HepG2 (cell line): ENCODE results near the gene ACYP2. TPM values are rescaled to one million over a fixed set of nuclear protein-coding genes. Genes with fewer than 3 reads are reported as not detected.
A peak's percentile ranks its signal among the peaks of the same experiment; 100 is the strongest.

Experiments used
- FOXO4 ChIP-seq: sonication (generic); formaldehyde crosslinking; conservative IDR thresholded peaks from 2 replicates; pipeline ENCODE4 v1.8.1; 2023; ENCODE audit warnings: missing genetic modification reagents
- HMG20B ChIP-seq: conservative IDR thresholded peaks from 2 replicates; pipeline ENCODE4 v1.6.1; 2016; ENCODE audit warnings: missing genetic modification reagents, missing compliant biosample characterization
- HNF1B ChIP-seq: sonication (generic); formaldehyde crosslinking; IDR thresholded peaks from 2 replicates; pipeline ENCODE4 v1.5.1; 2020; ENCODE audit warnings: mild to moderate bottlenecking, moderate library complexity, missing genetic modification reagents
- IRF2 ChIP-seq: IDR thresholded peaks from 2 replicates; pipeline ENCODE4 v1.6.1; 2018; ENCODE audit warnings: missing genetic modification reagents, missing compliant biosample characterization
- NR1H2 ChIP-seq: sonication (generic); formaldehyde crosslinking; IDR thresholded peaks from 2 replicates; pipeline ENCODE4 v1.8.1; 2022; ENCODE audit warnings: low read depth, missing genetic modification reagents, borderline replicate concordance
- PITX1 ChIP-seq: sonication (generic); formaldehyde crosslinking; IDR thresholded peaks from 2 replicates; pipeline ENCODE4 v1.5.1; 2020; ENCODE audit warnings: mild to moderate bottlenecking, missing genetic modification reagents
- SMARCC2 ChIP-seq: fragments of 450-650 bp; IDR thresholded peaks from 2 replicates; pipeline ENCODE4 v1.6.1; 2017; ENCODE audit warnings: antibody characterized with exemption, mild to moderate bottlenecking
- WIZ ChIP-seq: sonication (generic); formaldehyde crosslinking; IDR thresholded peaks from 2 replicates; pipeline ENCODE4 v1.5.1; 2020; ENCODE audit warnings: mild to moderate bottlenecking, missing genetic modification reagents
- ZBTB10 ChIP-seq: sonication (generic); formaldehyde crosslinking; IDR thresholded peaks from 2 replicates; pipeline ENCODE4 v1.4.0; 2020; ENCODE audit warnings: missing genetic modification reagents, borderline replicate concordance
- ZNF329 ChIP-seq: sonication (generic); formaldehyde crosslinking; IDR thresholded peaks from 2 replicates; pipeline ENCODE4 v1.9.0; 2021; ENCODE audit warnings: low read depth, mild to moderate bottlenecking, missing genetic modification reagents
- ZNF570 ChIP-seq: sonication (generic); formaldehyde crosslinking; IDR thresholded peaks from 2 replicates; pipeline ENCODE4 v1.4.0; 2020; ENCODE audit warnings: mild to moderate bottlenecking, missing genetic modification reagents, borderline replicate concordance
- ZNF615 ChIP-seq: sonication (generic); formaldehyde crosslinking; IDR thresholded peaks from 2 replicates; pipeline ENCODE4 v1.5.0; 2020; ENCODE audit warnings: mild to moderate bottlenecking, missing genetic modification reagents, borderline replicate concordance
- ZNF7 ChIP-seq: IDR thresholded peaks from 2 replicates; pipeline ENCODE4 v1.6.1; 2016; ENCODE audit warnings: missing biosample characterization, missing genetic modification reagents
- ZNF780A ChIP-seq: sonication (generic); formaldehyde crosslinking; IDR thresholded peaks from 2 replicates; pipeline ENCODE4 v1.8.0; 2022; ENCODE audit warnings: mild to moderate bottlenecking, missing genetic modification reagents, moderate library complexity
- ZNF792 ChIP-seq: IDR thresholded peaks from 2 replicates; pipeline ENCODE4 v1.6.1; 2016
- polyA plus RNA-seq, 8 experiments: library from polyadenylated mRNA; depleted of rRNA in 3 of 8; stranded (reverse) in 7 of 8; unstranded in 1 of 8; fragments of >200 nt; fragmentation: Illumina TruSeq in 4 of 8; extraction: Trizol in 4 of 8; gene quantifications; 2 replicates each; pipeline versions ENCODE4 v1.2.1 to v1.2.3, GENCODE V29; 2011 to 2016; ENCODE audit warnings: low read depth in 4 of 8, missing spikeins in 1 of 8, mixed read lengths in 1 of 8; ENCODE audit not compliant: insufficient read depth in 1 of 8
- total RNA-seq, 5 experiments: library from RNA; depleted of rRNA; stranded (reverse); fragments of >200 nt; fragmentation: Illumina TruSeq; extraction: Trizol; gene quantifications; 2 replicates each; pipeline ENCODE4 v1.2.3, GENCODE V29; 2016; ENCODE audit warnings: low read depth in 1 of 5
- TF ChIP-seq, protein P1 (sequence below): IDR thresholded peaks from 2 replicates; pipeline ENCODE4 v1.4.0; 2020; ENCODE audit warnings: mild to moderate bottlenecking, missing genetic modification reagents

The ACYP2 gene
- total and polyA plus RNA-seq, 2 of the 13 experiments (the other 11 are each of a cell fraction or from before 2014, with no cell fraction given), result 12.3 to 12.7 TPM

DNA sequence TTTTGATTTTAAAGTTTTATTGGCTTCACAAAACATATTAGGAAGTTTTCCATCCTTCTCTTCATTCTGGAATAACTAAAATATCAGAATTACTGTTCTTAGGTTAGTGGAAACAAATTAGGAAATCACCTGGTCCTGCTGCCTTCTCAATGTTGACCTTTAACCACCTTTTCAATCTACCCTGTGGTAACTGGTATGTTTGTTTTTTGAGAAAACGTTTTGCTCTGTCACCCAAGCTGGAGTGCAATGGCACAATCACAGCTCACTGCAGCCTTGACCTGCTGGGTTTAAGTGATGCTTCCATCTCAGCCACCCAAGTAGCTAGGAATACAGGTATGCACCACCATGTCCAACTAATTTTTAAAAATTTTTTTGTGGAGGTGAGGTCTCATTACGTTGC, 28.4 kb downstream of the ACYP2 start (continued):
- TF ChIP-seq, protein P1, sequence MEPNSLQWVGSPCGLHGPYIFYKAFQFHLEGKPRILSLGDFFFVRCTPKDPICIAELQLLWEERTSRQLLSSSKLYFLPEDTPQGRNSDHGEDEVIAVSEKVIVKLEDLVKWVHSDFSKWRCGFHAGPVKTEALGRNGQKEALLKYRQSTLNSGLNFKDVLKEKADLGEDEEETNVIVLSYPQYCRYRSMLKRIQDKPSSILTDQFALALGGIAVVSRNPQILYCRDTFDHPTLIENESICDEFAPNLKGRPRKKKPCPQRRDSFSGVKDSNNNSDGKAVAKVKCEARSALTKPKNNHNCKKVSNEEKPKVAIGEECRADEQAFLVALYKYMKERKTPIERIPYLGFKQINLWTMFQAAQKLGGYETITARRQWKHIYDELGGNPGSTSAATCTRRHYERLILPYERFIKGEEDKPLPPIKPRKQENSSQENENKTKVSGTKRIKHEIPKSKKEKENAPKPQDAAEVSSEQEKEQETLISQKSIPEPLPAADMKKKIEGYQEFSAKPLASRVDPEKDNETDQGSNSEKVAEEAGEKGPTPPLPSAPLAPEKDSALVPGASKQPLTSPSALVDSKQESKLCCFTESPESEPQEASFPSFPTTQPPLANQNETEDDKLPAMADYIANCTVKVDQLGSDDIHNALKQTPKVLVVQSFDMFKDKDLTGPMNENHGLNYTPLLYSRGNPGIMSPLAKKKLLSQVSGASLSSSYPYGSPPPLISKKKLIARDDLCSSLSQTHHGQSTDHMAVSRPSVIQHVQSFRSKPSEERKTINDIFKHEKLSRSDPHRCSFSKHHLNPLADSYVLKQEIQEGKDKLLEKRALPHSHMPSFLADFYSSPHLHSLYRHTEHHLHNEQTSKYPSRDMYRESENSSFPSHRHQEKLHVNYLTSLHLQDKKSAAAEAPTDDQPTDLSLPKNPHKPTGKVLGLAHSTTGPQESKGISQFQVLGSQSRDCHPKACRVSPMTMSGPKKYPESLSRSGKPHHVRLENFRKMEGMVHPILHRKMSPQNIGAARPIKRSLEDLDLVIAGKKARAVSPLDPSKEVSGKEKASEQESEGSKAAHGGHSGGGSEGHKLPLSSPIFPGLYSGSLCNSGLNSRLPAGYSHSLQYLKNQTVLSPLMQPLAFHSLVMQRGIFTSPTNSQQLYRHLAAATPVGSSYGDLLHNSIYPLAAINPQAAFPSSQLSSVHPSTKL (CRISPR knock-in tag), result peak; percentile 89
- no peak for TF ChIP-seq ZNF7 (CRISPR knock-in tag)
- TF ChIP-seq FOXO4 (CRISPR knock-in tag), result no peak
- TF ChIP-seq NR1H2, result no peak
- no peak for TF ChIP-seq ZNF792 (CRISPR knock-in tag)
- 0 out of 2 replicates have a peak, but pooled peaks have one; percentile 23 for TF ChIP-seq PITX1 (CRISPR knock-in tag)
- no peak for TF ChIP-seq ZNF780A (CRISPR knock-in tag)
- no peak for TF ChIP-seq IRF2 (CRISPR knock-in tag)
- TF ChIP-seq ZNF570 (CRISPR knock-in tag), result no peak
- TF ChIP-seq ZNF615, result no peak
- TF ChIP-seq WIZ (CRISPR knock-in tag), result no peak
- TF ChIP-seq HMG20B, result 0 out of 2 replicates have a peak, but pooled peaks have one; percentile 20
- no peak for TF ChIP-seq SMARCC2
- TF ChIP-seq ZNF329 (CRISPR knock-in tag), result no peak
- no peak for TF ChIP-seq ZBTB10 (CRISPR knock-in tag)
- TF ChIP-seq HNF1B (CRISPR knock-in tag), result no peak
